CD4-positive, alpha-beta T cell treated with Interleukin-6 for 4 hours (primary cell): ENCODE data around the gene ZNF439.
"Not testable (repeated sequence)": the region's sequence is repeated elsewhere in the genome, so short reads cannot be mapped to it uniquely, and the experiment has no call there.

Experiments
- DNase-seq: peaks from one replicate; pipeline ENCODE4 v3.0.0-alpha.2; 2020; ENCODE audit warnings: mixed read lengths

Gene ZNF439

DNA sequence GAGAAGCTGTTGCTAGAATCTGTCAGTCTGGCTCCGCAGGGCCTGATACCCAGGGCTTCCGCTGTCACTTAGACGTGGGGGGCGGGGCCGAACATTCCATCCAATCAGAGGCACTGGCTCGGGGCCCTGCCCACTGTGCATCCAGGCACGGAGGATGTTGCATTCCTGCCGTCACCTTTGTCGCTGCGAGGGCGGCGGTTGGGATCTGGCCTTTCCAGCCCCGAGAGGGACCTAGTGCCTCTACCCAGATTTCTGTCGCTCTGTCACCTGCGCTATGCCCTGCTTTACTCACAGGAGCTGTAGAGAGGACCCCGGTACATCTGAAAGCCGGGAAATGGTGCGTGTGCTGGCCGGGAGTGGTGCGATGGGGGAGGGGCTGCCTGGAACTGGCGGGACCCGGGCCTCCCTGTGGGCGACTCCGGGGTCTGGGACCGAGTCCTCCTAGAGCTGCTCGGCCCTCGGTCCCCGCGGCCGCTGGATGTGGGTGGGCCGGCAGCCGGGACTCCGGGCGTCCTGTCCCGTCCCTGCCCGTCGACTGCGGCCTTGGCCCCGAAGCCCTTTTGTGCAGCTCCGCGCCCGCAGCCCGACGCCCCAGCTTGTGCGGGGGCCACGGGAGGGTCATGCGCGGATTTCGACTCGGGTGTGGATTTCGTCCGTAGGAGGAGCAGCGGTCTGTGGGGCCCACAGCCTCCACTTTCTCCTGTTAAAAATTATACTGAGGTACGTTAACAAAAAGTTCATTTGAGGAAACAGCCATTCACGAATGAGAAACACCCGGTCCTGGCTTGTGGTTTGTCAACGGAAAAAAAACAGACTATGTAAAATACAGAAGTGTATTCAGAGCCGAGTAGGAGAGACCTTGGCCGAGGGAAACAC, at the start of gene ZNF439:
TSS of gene ZNF439 (plus strand) at position 133 of the 876 bp plus-strand sequence. CDS start at position 275, 142 bp downstream.
- DNase-seq = peak; percentile 92

GRCh38 chr19:11806354-11807098, 42.0 kb upstream of the ZNF439 start:
- DNase-seq = no peak

DNA sequence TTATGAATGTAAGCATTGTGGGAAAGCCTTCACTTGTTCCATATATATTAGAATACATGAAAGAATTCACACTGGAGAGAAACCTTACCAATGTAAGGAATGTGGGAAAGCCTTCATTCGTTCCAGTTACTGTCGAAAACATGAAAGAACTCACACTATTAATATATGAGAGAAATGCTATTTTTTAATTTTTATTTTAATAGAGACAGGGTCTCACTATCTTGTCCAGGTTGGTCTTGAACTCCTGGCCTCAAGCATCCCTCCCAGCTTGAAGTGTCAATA, 41.5 kb upstream of the ZNF439 start:
- DNase-seq = no peak

DNA sequence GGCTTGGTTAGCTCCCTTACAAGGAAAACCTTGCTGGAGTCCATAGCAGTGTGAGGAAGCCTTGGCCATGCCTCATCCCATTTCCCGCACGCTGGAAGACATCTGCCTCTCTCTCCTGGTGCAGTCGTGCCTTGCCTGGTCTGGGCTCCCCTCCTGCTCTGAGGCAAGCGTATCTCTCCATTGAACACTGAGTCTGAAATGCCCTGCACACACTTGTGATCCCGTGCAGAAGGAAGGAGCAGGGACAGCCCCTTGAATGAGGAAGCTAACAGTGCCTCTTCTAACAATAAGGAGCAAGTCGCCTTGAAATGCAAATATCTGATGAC, 34.9 kb upstream of the ZNF439 start:
- no peak for DNase-seq

- DNase-seq = peak; percentile 87
These were observed 34.4 kb upstream of the ZNF439 start, which contains the start of gene ZNF440 for GRCh38 chr19:11814029-11814699. TSS of gene ZNF440 (plus strand) at chr19:11814273. CDS start at chr19:11814448, 175 bp downstream.

DNA sequence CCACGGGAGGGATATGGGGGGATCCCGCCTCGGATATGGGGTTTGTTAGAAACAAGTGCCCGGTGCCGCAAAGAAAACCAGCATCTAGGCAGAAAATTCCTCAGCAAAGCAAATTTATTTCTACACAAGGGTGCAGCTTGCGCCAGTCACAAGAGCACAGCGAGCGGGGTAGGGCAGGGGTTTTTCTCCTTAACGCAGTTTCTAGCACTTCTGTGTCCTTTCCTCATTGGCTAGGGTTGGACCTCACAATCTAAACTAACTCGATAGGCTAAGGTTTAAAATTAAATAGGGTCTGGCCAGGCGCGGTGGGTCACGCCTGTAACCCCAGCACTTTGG, 33.9 kb upstream of the ZNF439 start:
- DNase-seq = no peak

DNA sequence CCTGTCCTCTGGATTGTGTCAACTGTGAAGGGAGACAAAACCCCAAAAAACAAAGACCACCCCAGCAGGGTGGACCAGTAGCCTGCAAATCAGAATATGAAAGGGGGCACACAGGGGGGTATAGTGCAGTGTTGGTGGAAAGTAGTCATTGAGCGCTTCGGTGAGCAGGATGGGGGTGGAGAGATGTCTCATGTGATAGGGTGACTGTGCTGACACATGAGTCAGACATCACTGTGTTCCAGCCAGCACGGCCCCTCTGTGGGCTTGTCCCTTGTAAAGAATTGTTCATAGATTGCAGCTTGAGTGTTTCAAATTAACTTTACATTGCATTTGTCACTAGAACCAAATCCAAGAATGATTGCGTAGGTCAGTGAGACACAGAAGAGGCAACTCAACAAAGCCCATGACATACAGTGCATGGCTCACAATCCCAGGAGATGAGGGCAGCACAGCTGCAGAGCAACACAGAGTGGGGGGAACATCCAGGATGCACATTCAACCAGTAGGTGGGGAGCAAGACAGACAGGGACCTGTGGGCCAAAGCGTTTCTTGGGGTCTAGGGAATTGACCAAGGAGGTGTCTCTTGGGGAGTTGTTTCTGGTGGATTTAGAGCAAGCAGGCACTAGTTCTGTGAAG, 26.9 kb upstream of the ZNF439 start:
- no peak for DNase-seq

DNA sequence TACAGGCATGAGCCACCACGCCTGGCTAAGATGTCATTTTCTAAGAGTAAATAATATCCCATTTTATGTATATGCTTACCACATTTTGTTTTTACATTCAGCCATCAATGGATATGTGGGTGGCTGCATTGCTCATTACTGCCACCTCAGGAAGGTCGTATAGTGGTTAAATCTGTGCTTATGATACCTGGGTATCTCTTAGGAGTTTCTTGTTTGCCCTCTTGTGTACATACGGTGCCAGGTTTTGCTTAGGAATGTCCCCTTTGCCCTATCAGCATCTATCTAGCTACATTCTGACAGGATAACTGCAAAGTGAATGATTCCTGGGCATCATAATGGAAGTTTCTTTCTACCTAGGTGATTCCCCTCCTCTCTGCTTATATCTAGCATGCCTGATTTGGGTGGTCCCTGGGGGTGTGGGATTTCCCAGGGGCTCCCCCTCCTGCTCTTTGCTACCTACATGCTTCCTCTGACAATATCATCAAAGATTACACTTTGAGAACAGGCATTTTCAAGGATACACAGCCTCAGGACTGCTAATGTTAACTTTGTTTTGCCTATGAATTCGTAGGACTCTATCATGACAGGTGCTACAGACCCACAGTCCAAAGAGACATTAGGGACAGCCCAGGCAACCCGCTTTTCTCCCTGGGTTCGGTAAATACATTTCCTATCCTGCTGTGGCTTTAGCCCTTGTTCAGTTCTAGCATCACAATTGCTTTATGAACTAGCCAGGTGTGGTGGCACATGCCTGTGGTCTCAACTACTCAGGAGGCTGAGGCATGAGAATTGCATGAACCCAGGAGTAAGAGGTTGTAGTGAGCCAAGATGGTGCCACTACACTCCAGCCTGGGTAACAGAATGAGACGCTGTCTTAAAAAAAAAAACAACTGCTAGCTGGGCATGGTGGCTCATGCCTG, 19.3 kb upstream of the ZNF439 start:
- DNase-seq = not testable (repeated sequence)

GRCh38 chr19:11832253-11832912, 16.1 kb upstream of the ZNF439 start:
- no peak for DNase-seq

GRCh38 chr19:11833541-11833940, 15.0 kb upstream of the ZNF439 start:
- no peak for DNase-seq

DNA sequence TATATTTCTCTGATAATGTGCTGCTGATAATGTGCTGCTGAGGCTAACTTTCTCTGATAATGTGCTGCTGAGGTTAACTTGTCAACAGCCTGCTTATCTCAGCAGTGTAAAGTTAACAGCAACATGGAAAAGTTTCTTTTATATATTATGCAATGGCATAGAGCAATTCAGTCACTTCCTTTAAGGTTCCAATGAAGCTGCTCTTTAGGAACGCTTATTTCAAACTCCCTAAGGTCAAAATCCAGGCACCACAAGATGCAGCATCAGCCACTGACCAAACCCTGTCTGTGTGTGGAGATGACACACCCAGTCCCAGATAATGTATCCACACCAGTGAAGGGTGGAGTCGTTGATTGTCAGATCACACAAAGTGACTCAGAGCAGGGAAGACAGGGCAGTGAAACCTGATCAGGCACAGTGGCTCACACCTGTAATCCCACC, 12.9 kb upstream of the ZNF439 start:
- DNase-seq = not testable (repeated sequence)

GRCh38 chr19:11843722-11844121, 4.8 kb upstream of the ZNF439 start:
- no peak for DNase-seq

GRCh38 chr19:11847615-11848014, 911 bp upstream of the ZNF439 start:
- not testable (repeated sequence) for DNase-seq

DNA sequence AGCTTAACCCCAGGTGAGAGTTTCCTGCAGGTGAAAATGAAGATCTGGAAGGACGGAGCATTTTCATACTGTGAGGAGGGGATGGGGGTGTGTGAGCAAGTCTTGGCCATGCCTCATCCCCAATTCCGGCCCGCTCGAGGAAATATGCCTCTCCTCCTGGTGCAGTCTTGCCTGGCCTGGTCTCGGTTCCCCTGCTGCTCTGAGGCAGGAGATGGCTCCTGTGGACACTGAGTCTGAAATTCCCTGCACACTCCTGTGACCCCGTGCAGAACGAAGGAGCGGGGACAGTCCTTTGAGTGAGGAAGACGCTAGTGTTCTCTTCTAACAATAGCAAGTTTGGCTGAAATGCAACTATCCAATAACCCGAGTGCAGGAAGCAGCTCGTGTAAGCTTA, 329 bp upstream of the ZNF439 start:
- no peak for DNase-seq

- DNase-seq = not testable (repeated sequence)
These were observed 1.8 kb downstream of the ZNF439 start for GRCh38 chr19:11850289-11850688.

- DNase-seq = no peak
These were observed 4.8 kb downstream of the ZNF439 start for GRCh38 chr19:11853358-11853757.

- DNase-seq = no peak
These were observed 8.2 kb downstream of the ZNF439 start for GRCh38 chr19:11856596-11857250.

DNA sequence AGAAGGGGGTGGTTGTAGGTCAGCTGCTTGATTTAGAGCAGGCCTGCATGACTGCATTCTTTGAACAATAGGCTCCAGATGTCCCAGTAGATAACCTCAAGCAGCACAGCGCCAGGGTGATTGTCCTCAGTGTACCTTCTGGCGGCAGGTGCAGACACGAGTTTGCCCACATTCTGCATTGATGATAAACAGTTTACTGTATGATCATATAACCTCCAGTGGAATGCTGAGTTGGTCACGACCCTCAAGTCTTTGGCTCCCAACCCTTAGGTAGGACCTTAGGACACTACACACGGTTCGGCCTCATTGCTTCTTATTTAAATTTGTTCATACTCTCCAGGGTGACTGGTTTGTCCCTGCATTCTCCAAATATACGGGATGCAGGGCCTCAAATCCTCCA, 12.2 kb downstream of the ZNF439 start:
- no peak for DNase-seq

GRCh38 chr19:11861301-11861700, 12.8 kb downstream of the ZNF439 start:
- DNase-seq = no peak

GRCh38 chr19:11867766-11868165, 19.2 kb downstream of the ZNF439 start:
- not testable (repeated sequence) for DNase-seq

DNA sequence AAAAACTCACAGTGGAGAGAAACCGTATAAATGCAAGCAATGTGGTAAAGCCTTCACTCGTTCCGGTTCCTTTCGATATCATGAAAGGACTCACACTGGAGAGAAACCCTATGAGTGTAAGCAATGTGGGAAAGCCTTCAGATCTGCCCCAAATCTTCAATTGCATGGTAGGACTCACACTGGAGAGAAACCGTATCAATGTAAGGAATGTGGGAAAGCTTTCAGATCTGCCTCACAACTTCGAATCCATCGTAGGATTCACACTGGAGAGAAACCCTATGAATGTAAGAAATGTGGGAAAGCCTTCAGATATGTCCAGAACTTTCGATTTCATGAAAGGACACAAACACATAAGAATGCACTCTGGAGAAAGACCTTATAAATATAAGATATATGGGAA, 19.7 kb downstream of the ZNF439 start:
- no peak for DNase-seq
